ENCODE data around the gene DST. TPM values are rescaled to one million over a fixed set of nuclear protein-coding genes. Genes with fewer than 3 reads are reported as not detected.

Gene DST
- total and polyA plus RNA-seq, 2 of the 8 experiments (the other 6 are each of a cell fraction or from before 2014, with no cell fraction given): 49.4 to 116 TPM

DNA sequence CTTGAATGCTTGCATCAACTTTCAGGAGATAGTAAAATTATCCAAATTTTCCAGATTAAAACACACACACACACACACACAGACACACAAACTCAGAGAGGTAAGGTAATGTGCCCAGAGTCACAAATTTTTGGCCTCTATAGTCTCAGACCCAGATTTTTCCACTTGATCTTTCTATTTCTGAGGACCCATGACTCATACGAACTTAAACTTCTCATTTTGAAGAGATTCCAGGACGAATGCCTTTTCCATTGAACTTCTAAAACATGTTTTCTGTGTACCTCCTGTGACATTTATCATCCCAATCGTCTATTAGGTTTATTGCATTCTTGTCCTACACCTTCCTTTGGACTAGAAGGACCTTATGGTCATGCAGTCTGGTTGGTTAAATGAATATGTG is 222.4 kb downstream of the DST start:
- no peak for DNase-seq (ENCODE audit: low read depth in 1 of 2, low spot score in 2 of 2)
- no peak overlapping the region for H3K23ac ChIP-seq (ENCODE audit: insufficient read length)
- 86% methylated on average over 3 of the region's 3 CpGs; no CpG with 5 or more reads in 1 of the 2 experiments for WGBS, 2 experiments (ENCODE audit: extremely low coverage in 1 of 2, insufficient coverage in 1 of 2, insufficient read length in 1 of 2, insufficient replicate concordance in 2 of 2, low coverage in 1 of 2, low lambda C conversion rate in 2 of 2, missing lambda C conversion rate in 1 of 2)
- no peak overlapping the region for H3K9ac ChIP-seq (replicated peaks in 1 of 4; ENCODE audit: extremely low read depth in 1 of 4, low read depth in 3 of 4, low read length in 3 of 4)
- no peak overlapping the region for H3K4me3 ChIP-seq (ENCODE audit: extremely low read depth in 1 of 4, insufficient read depth in 2 of 4, low read depth in 3 of 4, low read length in 4 of 4)
- H4K91ac ChIP-seq (replicated peaks; ENCODE audit: insufficient read length, low read length): no peak overlapping the region
- H4K20me1 ChIP-seq (replicated peaks in 1 of 2; ENCODE audit: control insufficient read depth in 1 of 2, insufficient read depth in 2 of 2, low read length in 2 of 2): no peaks in the 10 kb centered on the region
- no peak overlapping the region for H2AK5ac ChIP-seq (ENCODE audit: low read depth, low read length)
- H2BK20ac ChIP-seq (ENCODE audit: low read length): no peak overlapping the region
- no peak overlapping the region for H2BK15ac ChIP-seq (ENCODE audit: low read length)
- no peak overlapping the region for H3K14ac ChIP-seq (ENCODE audit: insufficient read length)
- no peak overlapping the region for H3K56ac ChIP-seq (replicated peaks; ENCODE audit: insufficient read length, low read depth, low read length)
- no peak overlapping the region for H4K8ac ChIP-seq (ENCODE audit: extremely low read depth, insufficient read depth, low read length)
- H3K4me2 ChIP-seq (ENCODE audit: insufficient read depth in 1 of 2, low read depth in 2 of 2, low read length in 2 of 2): no peak overlapping the region
- ChIA-PET POLR2A (ENCODE audit: partially characterized antibody) (no interaction called here), CTCF (ENCODE audit: partially characterized antibody) (no interaction called here)
- H2BK120ac ChIP-seq (replicated peaks; ENCODE audit: low read depth, low read length): no peak overlapping the region
- no peaks in the 10 kb centered on the region for H3K79me1 ChIP-seq (ENCODE audit: low read depth, low read length)
- H3K18ac ChIP-seq (ENCODE audit: extremely low read depth, low read length): no peak overlapping the region
- no peaks in the 10 kb centered on the region for H3K23me2 ChIP-seq (ENCODE audit: low read depth, low read length)
- no peaks in the 10 kb centered on the region for H3K4me1 ChIP-seq (replicated peaks in 1 of 4; ENCODE audit: control insufficient read depth in 3 of 4, insufficient read depth in 4 of 4, low read length in 3 of 4)
- no peak overlapping the region for H2BK5ac ChIP-seq (ENCODE audit: low read depth, low read length)
- H3K4ac ChIP-seq (replicated peaks; ENCODE audit: insufficient read length, low read depth, low read length): no peak overlapping the region
- no peak overlapping the region for H4K5ac ChIP-seq (ENCODE audit: insufficient read length, low read depth, low read length)
- H3K36me3 ChIP-seq (ENCODE audit: control insufficient read depth in 2 of 4, insufficient read depth in 4 of 4, low read length in 3 of 4): no peaks in the 10 kb centered on the region
- no peaks in the 10 kb centered on the region for H3K27me3 ChIP-seq (replicated peaks in 1 of 4; ENCODE audit: control insufficient read depth in 3 of 4, extremely low read depth in 1 of 4, insufficient read depth in 3 of 4, low read length in 3 of 4)
- FAIRE-seq: no peak
- H2AFZ ChIP-seq (ENCODE audit: low read length): no peak overlapping the region
- no peaks in the 10 kb centered on the region for H3K9me3 ChIP-seq (ENCODE audit: insufficient read depth in 2 of 2, low read depth in 1 of 2, low read length in 1 of 2)
- no peak overlapping the region for H2BK12ac ChIP-seq (ENCODE audit: low read depth, low read length)
- no peaks in the 10 kb centered on the region for H3K79me2 ChIP-seq (ENCODE audit: control insufficient read depth in 1 of 2, insufficient read depth in 2 of 2, low read length in 2 of 2)
- H3K27ac ChIP-seq (ENCODE audit: low read depth, low read length): no peak overlapping the region
- TF ChIP-seq, protein P1, sequence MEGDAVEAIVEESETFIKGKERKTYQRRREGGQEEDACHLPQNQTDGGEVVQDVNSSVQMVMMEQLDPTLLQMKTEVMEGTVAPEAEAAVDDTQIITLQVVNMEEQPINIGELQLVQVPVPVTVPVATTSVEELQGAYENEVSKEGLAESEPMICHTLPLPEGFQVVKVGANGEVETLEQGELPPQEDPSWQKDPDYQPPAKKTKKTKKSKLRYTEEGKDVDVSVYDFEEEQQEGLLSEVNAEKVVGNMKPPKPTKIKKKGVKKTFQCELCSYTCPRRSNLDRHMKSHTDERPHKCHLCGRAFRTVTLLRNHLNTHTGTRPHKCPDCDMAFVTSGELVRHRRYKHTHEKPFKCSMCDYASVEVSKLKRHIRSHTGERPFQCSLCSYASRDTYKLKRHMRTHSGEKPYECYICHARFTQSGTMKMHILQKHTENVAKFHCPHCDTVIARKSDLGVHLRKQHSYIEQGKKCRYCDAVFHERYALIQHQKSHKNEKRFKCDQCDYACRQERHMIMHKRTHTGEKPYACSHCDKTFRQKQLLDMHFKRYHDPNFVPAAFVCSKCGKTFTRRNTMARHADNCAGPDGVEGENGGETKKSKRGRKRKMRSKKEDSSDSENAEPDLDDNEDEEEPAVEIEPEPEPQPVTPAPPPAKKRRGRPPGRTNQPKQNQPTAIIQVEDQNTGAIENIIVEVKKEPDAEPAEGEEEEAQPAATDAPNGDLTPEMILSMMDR (IDR thresholded peaks at IDR 0.05; ENCODE audit: control extremely low read depth in 1 of 3, insufficient read depth in 1 of 3, low read depth in 1 of 3, low read length in 3 of 3): no peak
- TF ChIP-seq RFX5 (IDR thresholded peaks at IDR 0.05; ENCODE audit: borderline replicate concordance, low read depth, low read length): no peak
- TF ChIP-seq BRCA1 (IDR thresholded peaks at IDR 0.05; ENCODE audit: low read depth, low read length): no peak
- no peak for TF ChIP-seq RXRA (IDR thresholded peaks at IDR 0.05; ENCODE audit: insufficient read depth, low read depth, low read length)
- TF ChIP-seq KDM5A (IDR thresholded peaks at IDR 0.05; ENCODE audit: low read length): no peak
- TF ChIP-seq JUN (IDR thresholded peaks at IDR 0.05; ENCODE audit: low read depth, low read length): no peak
- TF ChIP-seq TEAD4 (IDR thresholded peaks at IDR 0.05; ENCODE audit: low read depth, low read length): no peak
- TF ChIP-seq SP1 (IDR thresholded peaks at IDR 0.05; ENCODE audit: low read depth, low read length): no peak
- TF ChIP-seq CHD2 (IDR thresholded peaks at IDR 0.05; ENCODE audit: low read length): no peak
- TF ChIP-seq, protein P2, sequence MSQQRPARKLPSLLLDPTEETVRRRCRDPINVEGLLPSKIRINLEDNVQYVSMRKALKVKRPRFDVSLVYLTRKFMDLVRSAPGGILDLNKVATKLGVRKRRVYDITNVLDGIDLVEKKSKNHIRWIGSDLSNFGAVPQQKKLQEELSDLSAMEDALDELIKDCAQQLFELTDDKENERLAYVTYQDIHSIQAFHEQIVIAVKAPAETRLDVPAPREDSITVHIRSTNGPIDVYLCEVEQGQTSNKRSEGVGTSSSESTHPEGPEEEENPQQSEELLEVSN (IDR thresholded peaks at IDR 0.05): no peak
- TF ChIP-seq EGR1 (IDR thresholded peaks at IDR 0.05; ENCODE audit: borderline replicate concordance, low read depth, low read length): no peak
- no peak for TF ChIP-seq SAP30 (IDR thresholded peaks at IDR 0.05; ENCODE audit: insufficient read depth, insufficient replicate concordance, low read length)
